ENCODE results near the gene IFT74. TPM values are rescaled to one million over a fixed set of nuclear protein-coding genes. Genes with fewer than 3 reads are reported as not detected.
A peak's percentile ranks its signal among the peaks of the same experiment; 100 is the strongest.

IFT74 gene
- total and polyA plus RNA-seq, 2 of the 13 experiments (the other 11 are each of a cell fraction or from before 2014, with no cell fraction given), result 4.2 to 12.3 TPM

GRCh38 chr9:27065288-27065687 is 109.1 kb downstream of the IFT74 start (continued):
- TF ChIP-seq BCL3 (CRISPR knock-in tag; IDR thresholded peaks at IDR 0.05), result no peak
- TF ChIP-seq DDIT3 (CRISPR knock-in tag; IDR thresholded peaks at IDR 0.05), result no peak
- peak; percentile 79; the same call in 1 of the 2 replicates for TF ChIP-seq SOX5 (CRISPR knock-in tag; IDR thresholded peaks at IDR 0.05; ENCODE audit: borderline replicate concordance)
- no peak for TF ChIP-seq PHF8 (CRISPR knock-in tag; IDR thresholded peaks at IDR 0.05)
- no peak for TF ChIP-seq THAP9 (CRISPR knock-in tag; IDR thresholded peaks at IDR 0.05; ENCODE audit: borderline replicate concordance)
- no peak for TF ChIP-seq POLR2A (IDR thresholded peaks at IDR 0.05; ENCODE audit: insufficient read depth in 1 of 2, low read depth in 2 of 2, low read length in 2 of 2)
- TF ChIP-seq TCF7 (IDR thresholded peaks at IDR 0.05; ENCODE audit: low read depth), result 0 out of 2 replicates have a peak, but pooled peaks have one; percentile 32
- no peak for TF ChIP-seq ZNF569 (CRISPR knock-in tag; IDR thresholded peaks at IDR 0.05; ENCODE audit: borderline replicate concordance)
- TF ChIP-seq HNRNPH1 (optimal IDR thresholded peaks at IDR 0.05; ENCODE audit: low read depth, low read length), result no peak
- no peak for TF ChIP-seq HMGXB3 (CRISPR knock-in tag; IDR thresholded peaks at IDR 0.05; ENCODE audit: borderline replicate concordance)
- TF ChIP-seq ZMYM4 (CRISPR knock-in tag; IDR thresholded peaks at IDR 0.05), result no peak
- no peak for TF ChIP-seq BRD4 (CRISPR knock-in tag; IDR thresholded peaks at IDR 0.05)
- no peak for TF ChIP-seq ZNF10 (CRISPR knock-in tag; IDR thresholded peaks at IDR 0.05; ENCODE audit: borderline replicate concordance, low read depth)

Data from HepG2 (cell line).